Measurements from ENCODE around the gene PAF1.

- TF ChIP-seq CTCF (conservative IDR thresholded peaks at IDR 0.05) (peak; percentile 96), ZFX (IDR thresholded peaks at IDR 0.05) (no peak)
These were observed 6.7 kb upstream of the PAF1 start for GRCh38 chr19:39397360-39398296.

Measured in C4-2B (cell line).